Ishikawa (cell line): ENCODE measurements around the gene DNAH9.

Source experiments
- CEBPB ChIP-seq: IDR thresholded peaks from 2 replicates; pipeline ENCODE4 v1.6.1; 2012
- CREB1 ChIP-seq: IDR thresholded peaks from 2 replicates; pipeline ENCODE4 v1.6.1; 2012; ENCODE audit warnings: low read depth
- EGR1 ChIP-seq: IDR thresholded peaks from 2 replicates; pipeline ENCODE4 v1.6.1; 2012
- EP300 ChIP-seq: IDR thresholded peaks from 2 replicates; pipeline ENCODE4 v1.6.1; 2012; ENCODE audit warnings: borderline replicate concordance
- FOXM1 ChIP-seq: IDR thresholded peaks from 2 replicates; pipeline ENCODE4 v1.6.1; 2012; ENCODE audit warnings: low read depth, borderline replicate concordance
- TCF12 ChIP-seq: IDR thresholded peaks from 2 replicates; pipeline ENCODE4 v1.6.1; 2012; ENCODE audit warnings: low read depth
- YY1 ChIP-seq: IDR thresholded peaks from 2 replicates; pipeline ENCODE4 v1.6.1; 2012; ENCODE audit warnings: low read depth
- ZBTB7A ChIP-seq: IDR thresholded peaks from 2 replicates; pipeline ENCODE4 v1.6.1; 2012; ENCODE audit warnings: low read depth
- TF ChIP-seq, protein P1 (sequence below): IDR thresholded peaks from 2 replicates; pipeline ENCODE4 v1.6.1; 2012
- TF ChIP-seq, protein P2 (sequence below): IDR thresholded peaks from 2 replicates; pipeline ENCODE4 v1.6.1; 2012; ENCODE audit warnings: low read depth, mild to moderate bottlenecking

GRCh38 chr17:11601661-11602060 is 3.4 kb downstream of the DNAH9 start:
- TF ChIP-seq YY1 (no peak), EP300 (no peak), TCF12 (no peak), FOXM1 (no peak), ZBTB7A (no peak), CREB1 (no peak), CEBPB (no peak), EGR1 (no peak)
- TF ChIP-seq, protein P1, sequence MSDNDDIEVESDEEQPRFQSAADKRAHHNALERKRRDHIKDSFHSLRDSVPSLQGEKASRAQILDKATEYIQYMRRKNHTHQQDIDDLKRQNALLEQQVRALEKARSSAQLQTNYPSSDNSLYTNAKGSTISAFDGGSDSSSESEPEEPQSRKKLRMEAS = no peak
- TF ChIP-seq, protein P2, sequence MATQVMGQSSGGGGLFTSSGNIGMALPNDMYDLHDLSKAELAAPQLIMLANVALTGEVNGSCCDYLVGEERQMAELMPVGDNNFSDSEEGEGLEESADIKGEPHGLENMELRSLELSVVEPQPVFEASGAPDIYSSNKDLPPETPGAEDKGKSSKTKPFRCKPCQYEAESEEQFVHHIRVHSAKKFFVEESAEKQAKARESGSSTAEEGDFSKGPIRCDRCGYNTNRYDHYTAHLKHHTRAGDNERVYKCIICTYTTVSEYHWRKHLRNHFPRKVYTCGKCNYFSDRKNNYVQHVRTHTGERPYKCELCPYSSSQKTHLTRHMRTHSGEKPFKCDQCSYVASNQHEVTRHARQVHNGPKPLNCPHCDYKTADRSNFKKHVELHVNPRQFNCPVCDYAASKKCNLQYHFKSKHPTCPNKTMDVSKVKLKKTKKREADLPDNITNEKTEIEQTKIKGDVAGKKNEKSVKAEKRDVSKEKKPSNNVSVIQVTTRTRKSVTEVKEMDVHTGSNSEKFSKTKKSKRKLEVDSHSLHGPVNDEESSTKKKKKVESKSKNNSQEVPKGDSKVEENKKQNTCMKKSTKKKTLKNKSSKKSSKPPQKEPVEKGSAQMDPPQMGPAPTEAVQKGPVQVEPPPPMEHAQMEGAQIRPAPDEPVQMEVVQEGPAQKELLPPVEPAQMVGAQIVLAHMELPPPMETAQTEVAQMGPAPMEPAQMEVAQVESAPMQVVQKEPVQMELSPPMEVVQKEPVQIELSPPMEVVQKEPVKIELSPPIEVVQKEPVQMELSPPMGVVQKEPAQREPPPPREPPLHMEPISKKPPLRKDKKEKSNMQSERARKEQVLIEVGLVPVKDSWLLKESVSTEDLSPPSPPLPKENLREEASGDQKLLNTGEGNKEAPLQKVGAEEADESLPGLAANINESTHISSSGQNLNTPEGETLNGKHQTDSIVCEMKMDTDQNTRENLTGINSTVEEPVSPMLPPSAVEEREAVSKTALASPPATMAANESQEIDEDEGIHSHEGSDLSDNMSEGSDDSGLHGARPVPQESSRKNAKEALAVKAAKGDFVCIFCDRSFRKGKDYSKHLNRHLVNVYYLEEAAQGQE = no peak
